T-helper 22 cell (primary cell): ENCODE results near the gene TRIM8.

Experiments
- DNase-seq: peaks from one replicate; pipeline ENCODE4 v3.0.0-alpha.2; 2020; ENCODE audit warnings: low read depth

Gene TRIM8, protein sequence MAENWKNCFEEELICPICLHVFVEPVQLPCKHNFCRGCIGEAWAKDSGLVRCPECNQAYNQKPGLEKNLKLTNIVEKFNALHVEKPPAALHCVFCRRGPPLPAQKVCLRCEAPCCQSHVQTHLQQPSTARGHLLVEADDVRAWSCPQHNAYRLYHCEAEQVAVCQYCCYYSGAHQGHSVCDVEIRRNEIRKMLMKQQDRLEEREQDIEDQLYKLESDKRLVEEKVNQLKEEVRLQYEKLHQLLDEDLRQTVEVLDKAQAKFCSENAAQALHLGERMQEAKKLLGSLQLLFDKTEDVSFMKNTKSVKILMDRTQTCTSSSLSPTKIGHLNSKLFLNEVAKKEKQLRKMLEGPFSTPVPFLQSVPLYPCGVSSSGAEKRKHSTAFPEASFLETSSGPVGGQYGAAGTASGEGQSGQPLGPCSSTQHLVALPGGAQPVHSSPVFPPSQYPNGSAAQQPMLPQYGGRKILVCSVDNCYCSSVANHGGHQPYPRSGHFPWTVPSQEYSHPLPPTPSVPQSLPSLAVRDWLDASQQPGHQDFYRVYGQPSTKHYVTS

DNA sequence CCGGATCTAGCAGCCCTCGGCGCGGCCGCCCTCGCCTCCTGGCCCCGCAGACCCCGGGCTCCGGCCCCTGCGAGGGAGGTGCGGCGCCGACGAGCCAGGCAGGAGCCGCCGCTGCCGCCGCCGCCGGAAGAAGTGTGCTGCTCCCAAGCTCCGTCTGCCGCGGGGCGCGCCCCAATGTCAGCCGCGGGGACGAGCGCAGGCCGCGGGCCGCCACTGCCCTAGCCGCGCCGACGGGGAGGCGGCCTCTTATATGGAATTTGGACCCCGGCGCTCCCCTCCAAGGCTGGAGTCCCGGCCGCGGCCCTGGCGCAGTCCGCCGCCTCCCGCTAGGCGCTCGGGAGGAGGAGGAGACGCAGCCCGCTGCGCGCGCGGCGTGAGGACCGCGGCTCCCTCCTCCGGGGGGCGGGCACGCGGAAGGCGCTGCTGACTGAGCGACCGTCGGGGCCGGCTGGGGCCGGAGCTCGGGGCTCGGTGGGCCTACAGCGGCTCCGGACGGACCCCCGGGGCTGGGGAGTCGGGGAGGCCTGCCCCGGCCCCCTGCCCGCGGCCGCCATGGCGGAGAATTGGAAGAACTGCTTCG lies at the start of gene TRIM8:
TRIM8 (plus strand) TSS at position 414 of the 580 bp plus-strand sequence; CDS start at position 553, 139 bp downstream.
- peak; percentile 34 for DNase-seq

DNA sequence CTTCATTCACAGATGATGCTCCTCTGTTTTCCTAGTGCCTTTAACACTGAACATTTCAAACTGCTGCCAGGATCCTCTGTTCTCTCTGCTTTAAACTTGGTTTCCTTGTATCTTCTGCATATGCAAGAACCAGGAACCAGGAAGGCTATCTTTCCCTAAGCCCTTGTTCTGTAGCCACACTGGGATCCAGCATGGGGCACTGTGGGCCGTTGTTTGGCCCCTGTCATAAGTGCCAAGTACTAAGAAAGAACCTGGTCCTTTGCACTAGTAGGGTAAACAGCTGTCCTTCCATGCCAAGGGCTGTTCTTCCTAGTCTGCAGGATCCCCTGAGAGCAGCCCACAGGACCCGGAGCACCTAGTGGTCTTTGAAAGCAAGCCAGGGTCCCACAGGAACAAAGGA lies 49.0 kb upstream of the TRIM8 start:
- no peak for DNase-seq

DNA sequence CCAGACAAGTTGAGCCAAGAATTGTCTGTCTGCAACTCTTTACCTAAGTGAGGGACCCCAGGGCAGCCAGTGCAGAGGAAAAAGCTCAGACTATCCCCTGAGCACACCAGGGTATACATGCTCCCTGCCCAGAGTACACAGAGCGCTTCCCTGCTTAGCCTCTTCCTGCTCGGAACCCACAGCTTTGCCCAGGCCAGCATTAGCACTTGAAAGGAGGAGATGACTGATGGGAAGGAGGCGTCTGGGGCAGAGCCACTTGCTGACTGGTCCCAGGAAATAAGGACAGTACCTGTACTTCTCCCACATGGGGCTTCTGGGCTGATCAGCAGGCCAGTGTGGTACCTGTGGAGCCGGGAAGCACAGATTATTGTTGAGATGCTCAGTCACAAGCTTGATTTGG lies 48.4 kb upstream of the TRIM8 start:
- DNase-seq, result no peak

DNA sequence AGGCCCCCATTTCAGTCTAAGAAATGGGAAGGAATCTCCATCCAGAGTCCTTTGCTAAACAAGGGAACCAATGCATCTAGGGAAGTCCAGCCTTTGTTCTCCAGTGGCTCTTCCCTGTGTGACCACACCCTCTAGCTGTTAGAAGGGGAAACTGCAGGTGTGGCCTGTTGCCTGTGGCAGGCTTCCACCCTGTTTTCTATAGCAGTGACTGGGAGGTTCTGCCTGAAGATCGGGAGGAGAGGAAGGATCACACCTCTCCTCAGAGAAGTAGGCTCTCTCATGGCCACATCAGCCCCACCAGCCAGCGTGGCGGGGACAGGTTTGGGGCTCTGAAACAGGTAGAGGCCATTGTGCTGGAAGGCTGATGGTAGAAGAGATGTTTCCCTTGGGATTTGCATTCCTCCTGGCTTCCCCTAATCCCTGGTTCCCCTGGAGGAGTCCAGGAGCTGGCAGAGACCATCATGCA lies 47.7 kb upstream of the TRIM8 start:
- DNase-seq, result no peak

DNA sequence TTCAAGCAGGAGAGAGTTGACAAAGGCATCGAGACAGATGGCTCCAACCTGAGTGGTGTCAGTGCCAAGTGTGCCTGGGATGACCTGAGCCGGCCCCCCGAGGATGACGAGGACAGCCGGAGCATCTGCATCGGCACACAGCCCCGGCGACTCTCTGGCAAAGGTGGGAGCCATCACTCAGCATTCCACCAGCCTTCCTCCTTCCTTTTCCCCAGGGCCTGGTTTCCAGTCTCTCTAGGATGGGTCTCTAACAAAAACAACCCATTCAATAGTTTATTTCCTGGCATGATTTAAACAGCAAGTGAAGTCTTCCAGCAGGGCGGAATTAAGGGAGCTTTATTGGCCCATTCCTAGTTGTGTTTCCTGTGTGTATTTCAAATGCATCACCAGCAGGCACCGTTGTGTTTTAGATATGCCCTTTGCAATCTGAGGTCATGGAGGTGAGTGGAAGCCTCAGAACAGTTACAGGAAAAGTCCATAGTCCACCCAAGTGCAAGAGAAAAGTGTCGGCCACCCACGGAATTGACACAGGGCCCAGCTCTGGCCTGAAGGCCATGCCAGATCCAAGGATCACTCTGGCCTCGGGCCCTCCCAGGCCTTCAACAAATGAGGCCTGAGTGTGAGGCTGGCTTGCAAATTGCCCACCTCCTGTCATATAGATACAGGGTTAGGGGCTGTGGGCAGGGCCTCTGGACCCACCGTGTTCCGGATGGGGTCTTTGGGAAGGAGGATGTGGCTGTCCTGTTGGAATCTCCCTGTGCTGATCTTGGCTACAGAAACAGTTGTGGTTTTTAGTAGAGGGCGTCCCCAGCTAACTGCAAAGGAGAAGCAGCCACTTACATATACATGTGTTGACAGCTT lies 46.9 kb upstream of the TRIM8 start:
- DNase-seq, result no peak

DNA sequence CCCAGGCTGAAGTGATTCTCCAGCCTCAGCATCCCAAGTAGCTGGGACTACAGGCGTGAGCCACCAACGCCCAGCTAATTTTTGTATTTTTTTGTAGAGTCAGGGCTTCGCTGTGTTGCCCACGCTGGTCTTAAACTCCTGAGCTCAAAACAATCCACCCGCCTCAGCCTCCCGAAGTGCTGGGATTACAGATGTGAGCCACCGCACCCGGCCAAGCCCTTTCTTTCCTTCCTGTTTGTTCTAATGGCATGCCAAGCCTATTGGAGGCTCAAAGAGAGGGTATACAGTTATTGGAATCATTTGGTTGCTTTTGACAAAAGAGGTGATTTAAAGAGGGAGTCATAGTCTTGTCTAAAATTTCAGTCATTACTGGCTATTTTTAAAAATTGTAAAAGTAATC lies 46.0 kb upstream of the TRIM8 start:
- DNase-seq, result no peak

DNA sequence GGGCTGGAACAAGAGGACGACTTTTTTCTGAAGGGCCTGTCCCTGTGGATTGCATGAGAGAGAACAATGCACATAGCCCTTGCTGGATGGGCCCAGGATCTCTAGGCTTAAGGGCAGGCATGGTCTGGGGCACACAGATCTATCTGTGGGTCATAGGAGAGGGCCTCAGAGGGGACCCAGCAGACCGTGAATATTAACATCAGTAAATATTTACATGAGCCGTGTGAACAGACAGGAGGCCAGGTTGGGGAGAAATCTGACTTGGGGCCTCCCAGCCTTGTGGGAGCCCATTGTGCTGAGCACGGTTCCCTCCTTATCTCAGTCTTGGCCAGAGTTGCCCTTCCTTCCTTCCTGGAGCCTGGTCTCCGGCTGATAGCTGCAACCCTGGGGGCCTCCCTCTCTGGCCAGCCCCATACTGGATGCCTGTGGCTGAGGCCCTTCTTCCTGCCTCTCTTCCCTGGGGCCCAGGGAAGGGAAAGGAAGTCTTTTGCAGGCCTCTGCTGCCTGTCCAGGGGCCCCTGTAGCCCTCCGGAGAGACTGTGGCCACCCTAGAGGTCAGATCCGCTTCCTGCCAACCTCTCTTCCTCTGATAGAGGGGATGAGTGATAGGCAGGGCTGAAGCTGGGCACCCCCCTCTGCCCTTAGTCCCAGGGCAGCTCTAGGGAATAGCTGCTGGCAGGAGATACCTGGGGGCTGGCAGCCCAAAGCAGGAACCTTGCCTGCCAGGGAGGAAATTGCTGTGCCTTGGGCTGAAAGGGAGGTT lies 44.5 kb upstream of the TRIM8 start:
- no peak for DNase-seq

DNA sequence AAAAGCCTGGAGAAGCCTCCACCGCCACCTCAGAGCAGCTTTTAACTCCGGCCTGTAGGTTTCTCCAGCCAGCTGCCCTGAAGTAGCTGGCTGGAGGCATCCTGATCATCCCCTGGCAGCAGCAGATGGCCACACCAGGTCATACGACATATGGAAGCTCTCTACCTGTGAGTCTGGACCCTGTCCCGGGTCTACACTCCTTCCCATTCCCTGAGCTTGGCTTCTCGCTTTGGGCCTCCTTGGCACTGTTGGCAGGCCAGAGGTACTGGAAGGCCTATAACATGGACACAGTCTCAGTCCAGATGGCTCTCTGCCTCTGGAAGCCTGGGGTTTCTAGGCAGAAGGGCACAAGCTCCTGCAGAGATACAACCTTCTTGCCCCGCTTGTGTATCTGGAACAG lies 43.5 kb upstream of the TRIM8 start:
- no peak for DNase-seq

DNA sequence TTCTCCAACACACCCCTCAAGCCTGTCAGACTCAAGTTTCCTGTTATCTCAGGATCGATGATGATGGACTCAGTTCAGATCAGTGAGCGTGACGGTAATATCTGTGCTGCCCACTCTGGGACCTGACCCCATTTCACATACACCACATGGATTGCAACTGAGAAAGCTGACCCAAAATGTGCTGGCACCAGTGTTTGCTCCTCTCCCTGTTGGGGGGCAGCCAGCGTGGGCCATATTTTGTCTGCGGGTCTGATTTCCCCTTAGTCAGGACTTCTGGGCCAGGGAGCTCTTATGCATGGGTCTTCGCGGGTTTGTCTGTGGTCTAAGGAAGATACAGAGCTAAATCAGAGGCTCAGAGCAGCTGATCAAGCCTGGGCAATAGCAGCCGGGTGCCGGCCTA lies 42.6 kb upstream of the TRIM8 start:
- no peak for DNase-seq

DNA sequence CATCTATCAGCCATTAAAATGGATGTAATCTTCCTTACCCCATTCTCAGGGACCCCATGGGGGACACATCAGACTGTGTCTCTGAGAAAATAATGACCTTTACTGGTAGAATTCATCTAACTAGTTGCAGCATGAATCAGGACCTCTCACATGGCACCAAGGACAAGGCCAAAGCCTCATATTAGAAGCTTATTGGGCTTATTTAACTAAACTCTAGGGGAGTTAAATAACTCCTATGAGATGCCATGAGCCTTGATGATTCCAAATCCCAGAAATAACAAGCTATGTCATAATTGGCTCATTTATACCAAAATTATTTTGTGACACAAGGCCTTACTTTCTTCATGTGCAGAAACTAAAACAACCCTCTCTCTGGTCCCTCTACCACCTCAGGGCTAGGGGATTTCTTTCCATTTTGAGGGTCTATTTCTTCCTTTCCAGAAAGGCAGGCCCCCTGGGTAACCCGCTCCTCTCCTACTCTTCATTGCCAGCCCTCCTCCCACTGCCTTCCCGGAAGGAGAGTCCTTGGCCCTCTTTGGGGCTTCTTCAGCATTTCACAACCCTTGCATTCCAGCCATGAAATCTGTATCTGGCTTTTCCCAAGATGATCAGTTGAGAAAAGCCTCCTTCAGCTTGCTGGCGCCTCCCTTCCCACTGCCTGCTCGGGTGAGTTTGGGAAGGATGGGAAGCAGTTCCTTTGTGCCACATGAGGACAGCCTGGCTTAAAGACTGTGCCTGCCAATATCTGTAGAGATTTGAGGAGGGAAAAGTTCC lies 41.8 kb upstream of the TRIM8 start:
- DNase-seq, result no peak

DNA sequence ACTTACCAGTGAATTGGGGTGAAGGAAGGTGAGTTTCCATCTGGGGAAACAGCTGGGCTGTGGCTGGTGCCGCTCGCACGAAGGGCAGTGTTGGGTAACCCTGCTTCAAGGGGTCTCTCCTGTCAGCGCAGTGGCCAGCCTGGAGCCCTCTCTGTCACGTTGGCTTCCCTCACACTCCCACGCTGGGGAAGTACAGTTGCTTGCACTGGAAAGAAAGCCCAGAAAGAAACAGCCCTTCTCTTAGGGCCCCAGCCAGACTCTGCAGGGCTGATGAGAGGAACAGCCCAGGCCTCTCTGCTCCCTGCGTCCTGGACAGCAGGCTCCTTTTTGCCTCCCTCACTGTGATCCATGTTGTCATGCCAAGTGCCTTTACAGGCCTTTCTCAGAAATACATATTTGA lies 40.3 kb upstream of the TRIM8 start:
- no peak for DNase-seq

DNA sequence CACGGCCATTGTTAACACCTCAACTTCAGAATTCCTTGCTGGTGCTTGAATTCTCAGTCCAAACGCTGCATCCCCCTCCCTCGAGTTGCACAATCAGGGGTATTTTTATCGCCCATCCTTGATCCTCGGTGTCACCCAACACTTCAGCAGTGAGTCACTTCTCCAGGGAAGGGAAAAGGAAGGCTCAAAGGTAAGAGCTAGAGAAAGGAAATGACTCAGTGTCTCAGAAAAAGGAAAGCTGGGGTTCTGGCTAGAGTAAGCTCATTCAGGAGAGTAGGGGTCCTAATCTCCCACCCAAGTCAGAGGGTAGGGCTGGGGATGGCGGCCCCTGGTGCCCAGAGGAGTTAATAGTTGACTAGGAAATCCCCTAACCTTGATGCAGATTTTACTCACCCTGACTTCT lies 39.8 kb upstream of the TRIM8 start:
- no peak for DNase-seq

DNA sequence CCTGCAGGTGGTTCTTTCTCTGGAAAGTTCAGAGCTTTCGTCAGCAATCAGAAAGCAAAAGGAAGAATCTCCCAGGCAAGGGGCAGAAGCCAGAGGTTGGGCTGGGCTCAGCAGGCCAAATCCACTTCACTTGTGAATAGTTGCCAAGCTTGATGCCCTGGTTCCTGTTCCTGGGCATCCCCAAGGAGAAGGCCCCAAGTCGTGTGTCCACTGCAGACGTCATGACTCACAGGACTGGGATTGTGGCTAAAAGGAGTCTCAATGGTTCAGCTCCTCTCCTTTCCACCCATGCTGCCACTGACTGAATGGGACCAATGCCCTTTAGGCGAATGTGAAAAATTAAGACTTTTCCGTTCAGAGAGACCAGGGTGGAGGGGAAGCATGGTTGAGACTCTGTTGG lies 38.6 kb upstream of the TRIM8 start:
- DNase-seq, result no peak

DNA sequence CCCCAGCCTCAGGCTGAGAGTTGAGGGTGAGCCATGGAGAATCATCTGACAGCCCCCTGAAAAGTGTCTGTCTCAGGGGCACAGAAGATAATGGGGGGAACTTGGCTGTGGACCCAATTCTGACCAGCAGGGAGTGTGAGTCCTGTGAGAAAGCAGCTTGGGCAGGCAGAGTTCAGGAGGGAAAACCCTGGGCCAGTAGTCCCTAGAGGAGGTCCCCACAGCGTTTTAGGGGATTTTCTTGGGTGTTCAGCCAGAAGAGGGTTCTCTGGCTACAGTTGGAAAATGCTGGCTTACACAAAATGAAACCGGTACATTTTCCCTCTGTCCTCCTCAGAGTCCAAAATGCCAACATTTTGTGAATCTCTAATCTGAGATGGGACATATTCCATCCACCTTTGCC lies 35.8 kb upstream of the TRIM8 start:
- DNase-seq, result no peak

DNA sequence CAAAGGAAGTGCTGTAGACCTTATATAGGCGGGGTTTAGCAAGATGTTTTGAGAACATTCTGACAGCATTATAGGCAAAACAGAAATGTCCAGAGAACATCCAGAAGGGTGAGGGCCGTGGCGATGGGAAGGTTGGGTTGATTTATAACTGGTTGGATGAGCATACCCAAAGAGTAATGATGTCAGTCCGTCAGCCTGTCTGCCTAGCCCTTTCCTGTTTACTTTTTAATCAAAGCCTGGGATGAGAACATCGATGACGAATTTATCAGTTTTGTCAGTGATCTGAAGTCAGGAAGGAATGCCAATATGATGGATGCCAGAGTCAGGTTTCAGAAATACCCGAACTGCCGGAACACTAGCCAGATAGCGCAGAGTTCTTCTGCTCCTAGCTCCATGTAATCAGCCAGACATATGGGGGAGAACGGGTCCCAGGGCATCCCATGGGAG lies 33.8 kb upstream of the TRIM8 start:
- DNase-seq, result no peak

DNA sequence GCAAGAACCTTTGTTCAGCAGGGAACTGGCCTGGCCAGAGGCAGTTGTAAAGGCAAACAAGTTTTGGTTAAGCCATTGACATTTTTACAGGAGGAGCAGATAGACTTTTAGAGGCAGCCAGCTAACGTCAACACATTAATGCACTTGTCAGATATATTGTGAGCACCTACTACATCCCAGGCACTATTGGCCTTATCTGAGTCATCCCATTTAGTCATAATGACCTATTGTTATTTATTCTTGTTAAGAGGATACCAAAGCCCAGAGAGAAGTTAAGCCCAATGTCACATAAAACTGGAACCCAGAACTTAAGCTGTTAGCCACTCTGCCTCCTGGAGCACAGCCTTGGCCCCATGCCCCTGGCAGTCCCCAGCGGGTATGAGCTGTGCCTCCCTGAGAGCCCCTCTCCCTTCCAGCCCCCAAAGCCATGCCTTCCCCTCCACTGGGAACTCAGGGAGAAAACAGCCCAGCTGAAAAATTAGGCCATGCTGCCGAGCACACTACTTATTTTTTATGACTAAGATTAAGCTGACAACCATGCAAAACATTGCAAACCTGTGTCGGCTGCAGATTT lies 32.7 kb upstream of the TRIM8 start:
- DNase-seq, result no peak

DNA sequence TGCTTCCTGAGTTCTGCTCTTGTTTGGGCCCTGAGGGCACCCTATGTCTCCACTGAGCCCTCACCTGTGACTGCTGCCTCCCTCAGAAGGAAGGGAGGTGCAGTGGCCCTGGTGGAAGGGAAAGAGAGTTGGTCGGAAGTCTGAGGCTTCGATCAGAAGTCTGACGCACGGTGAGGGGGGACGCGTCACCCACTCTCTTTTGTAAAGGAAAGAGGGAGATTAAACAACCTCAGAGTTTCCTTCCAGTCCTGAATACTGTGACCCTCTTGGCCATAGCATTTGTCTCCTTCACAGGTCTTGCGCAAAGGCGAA lies 31.4 kb upstream of the TRIM8 start:
- DNase-seq, result peak; percentile 47

DNA sequence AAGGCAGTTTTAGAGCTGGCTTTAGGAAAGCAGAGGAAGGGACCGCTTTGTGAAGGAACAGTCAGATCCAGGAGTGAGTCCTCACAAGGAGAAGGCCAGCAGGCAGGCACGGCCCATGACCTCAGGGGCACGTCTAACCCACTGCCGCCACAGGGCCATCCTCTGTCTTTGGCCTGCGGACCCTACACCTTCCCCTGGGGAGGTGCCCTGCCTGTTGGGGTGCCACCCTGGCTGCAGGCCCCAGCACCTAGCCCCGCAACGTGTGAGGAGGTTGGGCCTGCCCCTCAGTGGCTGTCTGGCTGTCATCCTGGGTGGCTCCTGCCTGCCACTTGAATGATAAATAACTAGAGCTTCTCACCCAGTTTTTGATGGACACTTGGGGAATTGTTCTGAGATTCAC lies 31.0 kb upstream of the TRIM8 start:
- no peak for DNase-seq

DNA sequence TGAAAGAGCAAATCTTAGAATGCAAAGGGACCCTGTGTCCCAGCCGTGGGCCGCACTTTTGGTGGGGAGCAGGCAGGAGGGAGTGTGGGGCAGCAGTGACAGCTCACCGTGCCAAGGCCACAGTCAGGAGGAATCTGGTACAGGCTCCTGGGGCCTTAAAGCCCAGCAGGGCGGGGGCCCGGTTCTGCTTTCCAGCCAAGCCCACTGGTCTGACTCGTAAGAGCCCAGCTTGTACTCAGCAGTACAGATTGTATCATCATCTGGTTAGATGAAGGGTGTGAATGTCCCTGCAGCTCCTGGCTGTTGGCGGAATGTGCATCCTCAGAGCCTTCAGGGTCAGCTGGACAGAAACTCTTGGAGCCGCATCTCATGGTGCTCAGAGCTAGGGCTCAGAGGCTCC lies 30.5 kb upstream of the TRIM8 start:
- DNase-seq, result no peak

DNA sequence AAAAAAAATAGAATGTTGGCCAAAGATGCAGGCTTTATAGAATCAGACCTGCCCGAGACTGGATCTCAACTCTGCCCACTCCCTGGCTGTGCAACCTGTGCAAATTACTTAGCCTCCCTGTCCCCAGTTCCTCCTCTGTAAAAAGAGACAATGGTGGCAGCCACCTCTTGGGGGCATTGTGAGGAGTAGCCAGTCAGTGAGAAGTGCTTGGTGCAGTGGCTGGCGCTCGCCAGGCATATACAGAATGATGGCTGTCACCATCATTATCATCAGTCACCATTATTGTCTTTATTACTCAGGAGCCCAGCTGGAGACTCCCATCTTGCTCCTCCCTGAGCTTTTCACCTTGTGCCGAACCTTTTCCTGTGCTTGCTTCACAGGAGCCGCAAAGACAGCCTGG lies 29.4 kb upstream of the TRIM8 start:
- no peak for DNase-seq

DNA sequence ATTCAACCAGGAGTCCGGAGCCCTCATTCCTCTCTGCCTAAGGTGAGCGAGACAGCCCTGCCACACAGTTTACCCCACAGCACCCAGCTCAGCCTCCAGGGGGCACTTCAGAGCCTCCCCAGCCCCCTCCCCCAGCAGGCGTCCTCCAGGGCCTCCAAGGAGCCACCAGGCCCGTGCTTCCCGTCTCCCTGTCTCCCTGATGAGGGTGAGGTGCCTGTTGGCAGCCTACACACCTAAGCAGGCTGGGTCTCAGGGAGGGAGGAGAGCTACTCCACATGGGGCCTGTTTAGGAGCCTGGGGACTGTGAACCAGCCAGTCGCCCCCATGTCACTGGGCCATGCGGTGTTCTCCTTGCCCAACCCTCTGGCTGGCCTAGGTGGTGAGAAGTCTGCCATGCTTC lies 28.9 kb upstream of the TRIM8 start:
- no peak for DNase-seq
